Measurements from ENCODE around the gene ESYT2.

Gene ESYT2

DNA sequence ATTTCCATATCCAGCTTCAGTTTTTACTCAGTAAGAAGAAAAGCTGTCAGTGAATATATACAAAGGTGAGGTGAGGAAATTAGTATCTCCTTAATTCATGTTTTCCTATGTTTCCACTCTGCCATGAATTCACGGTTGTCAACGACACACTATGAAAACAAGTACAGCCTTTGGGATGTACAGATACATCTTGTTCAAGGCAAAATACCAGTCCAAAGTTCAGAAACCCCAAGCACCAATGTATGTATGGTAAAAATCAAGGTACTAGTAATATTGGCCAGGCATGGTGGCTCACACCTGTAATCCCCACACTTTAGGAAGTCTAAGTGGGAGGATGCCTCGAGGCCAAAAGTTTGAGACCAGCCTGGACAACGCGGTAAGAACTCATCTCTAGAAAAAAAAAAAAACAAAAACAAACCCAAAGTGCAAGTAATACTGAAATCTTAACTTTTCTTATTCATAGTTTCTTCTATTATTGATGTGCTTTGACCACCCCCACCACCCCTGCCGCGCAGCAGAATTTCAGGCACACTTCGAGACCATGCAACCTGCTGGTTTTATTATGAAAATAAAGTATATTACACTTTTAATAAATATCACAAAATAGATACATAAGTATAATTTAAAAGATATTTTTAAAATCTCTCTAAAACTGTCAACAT lies 3.5 kb downstream of the ESYT2 start:
- DNase-seq (ENCODE audit: low spot score): no peak

DNA sequence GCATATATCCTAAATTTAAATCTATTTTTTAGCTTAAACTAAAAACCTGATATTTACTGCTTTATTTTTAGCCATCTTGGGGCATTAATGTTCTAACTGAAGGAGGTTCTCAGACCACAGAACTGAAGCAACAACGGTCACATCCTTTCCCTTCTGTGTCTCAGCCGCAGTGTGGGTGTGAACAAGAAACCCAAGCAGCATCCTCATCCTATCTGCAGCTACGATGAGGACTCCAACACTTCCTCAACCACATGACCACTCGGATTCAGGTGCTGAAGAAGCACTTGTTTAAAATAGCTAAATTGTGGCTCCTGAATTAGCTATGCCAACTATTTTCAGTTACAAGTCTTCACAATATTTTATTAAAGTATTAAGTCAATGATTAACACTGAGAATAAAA lies 5.3 kb downstream of the ESYT2 start:
- no peak for DNase-seq (ENCODE audit: low spot score)

DNA sequence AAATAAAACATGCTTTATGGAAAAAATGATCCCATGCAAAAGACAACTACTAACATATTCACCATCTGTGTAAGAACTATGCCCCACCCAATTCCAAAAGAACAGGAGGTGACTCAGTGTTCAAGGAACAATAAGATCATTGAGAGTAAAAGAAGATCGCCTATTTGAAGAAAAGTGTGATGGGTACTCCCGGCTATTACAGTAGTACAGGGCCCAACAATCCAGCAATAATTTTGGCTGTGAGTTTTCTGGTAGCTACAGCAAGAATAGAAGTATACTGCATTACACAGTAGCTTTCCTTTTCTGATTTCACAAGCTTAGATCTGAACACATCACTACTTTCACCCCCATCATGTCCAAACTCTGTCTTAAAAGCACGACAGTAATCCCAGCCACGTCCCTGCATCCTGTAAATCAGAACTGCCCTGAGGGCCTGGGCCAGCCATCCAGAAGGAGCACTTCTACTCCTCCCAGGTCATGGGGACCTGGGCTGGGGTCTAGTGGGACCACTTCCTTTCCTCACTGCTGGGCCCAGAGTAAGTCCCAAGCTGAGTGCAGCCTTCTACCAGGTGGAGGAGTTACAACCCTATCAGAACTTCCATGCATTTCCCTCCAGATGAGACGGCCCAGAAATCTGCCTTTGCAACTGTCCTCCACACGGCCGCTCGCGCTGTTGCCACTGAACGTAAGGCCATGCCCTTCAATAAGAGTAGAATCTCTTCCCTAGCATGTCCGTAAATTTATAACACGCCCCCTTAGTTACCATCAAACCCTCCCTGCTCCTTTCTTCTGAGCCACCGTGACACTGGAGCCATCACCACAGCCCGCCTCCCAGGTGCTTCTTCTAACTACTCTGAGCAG lies 7.9 kb downstream of the ESYT2 start:
- peak; percentile 69 for DNase-seq (ENCODE audit: low spot score)

DNA sequence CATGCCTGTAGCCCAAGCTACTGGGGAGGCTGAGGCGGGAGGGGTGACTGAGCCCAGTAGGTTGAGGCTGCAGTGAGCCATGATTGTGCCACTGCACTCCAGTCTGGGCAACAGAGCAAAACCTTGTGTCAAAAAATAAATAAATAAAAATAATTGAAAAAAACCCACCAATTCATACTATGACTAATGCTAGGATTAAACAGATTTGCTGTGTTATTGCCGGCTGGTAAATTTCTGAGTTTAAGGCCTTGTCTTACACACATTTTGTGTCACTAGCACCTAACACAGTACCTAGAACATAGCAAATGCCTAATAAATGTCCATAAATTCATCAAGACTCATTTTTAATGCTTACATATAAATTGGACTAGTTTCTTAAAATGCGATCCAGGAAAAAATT lies 8.7 kb downstream of the ESYT2 start:
- no peak for DNase-seq (ENCODE audit: low spot score)

DNA sequence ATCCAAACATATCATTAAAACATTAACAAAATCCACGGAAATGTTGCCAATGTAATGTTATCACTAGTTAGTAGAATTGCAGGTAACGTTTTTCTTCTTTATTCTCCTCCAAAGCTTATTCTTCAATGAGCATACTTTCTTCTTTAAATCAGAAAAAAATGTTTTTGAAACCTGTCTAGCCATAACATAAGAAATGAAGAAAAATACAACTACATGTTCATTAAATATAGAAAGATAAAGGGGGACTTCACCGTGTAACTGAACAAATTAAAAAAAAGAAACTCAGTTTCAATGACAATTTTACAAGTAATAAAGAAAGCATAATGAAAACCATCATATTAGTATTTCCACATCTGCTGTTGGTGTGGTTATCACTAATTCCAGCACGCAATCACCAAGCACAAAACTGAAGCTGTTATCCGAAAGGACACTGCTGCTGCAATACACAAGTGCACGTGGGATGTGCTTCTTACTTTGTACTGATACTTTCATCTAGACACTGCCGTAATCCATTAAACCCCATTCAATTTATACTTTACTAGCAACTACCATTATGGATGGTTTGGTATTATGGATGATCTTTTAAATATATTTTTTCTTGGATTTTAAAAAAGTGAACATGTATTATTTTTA lies 9.6 kb downstream of the ESYT2 start:
- no peak for DNase-seq (ENCODE audit: low spot score)

DNA sequence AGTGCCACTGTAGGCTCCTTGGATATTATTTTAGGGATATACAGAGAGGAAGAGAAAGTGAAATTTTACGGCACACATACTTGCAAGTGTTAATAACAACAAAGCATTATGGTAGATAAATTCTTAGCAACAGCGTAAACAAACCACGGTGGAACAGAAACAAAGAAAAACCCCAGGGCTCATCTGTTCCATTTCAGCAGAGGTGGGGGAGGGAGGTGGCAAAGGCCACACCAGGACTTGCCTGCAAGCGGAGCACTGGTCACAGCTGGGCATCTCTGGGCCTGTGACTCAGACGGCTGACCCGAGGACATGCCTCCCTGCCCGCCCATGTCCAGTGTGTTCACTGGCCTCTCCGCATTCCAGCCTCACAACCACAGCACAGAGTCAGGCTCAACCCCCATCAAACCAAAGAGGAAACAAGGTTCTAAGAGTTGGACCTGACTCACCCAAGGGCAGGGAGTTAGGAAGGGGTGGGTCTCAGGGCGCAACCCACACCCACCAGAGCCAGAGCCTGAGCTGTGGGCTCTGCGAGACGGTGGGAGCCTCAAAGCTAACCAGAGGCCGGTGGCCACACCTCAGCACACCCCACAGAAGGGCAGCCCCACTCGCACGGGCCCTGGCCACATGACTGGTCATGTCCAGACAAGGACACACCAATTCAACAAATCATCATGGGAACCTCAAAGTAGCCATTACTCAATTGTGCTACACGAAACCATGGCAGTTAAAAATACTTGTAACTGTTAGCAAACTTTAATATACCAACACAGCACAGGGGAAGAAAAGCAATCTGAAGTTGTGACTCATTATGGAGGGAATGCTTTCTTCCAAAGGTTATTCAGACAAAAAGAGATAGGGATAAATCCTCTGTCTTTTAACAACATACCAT lies 10.7 kb downstream of the ESYT2 start:
- DNase-seq (ENCODE audit: low spot score): peak; percentile 95

DNA sequence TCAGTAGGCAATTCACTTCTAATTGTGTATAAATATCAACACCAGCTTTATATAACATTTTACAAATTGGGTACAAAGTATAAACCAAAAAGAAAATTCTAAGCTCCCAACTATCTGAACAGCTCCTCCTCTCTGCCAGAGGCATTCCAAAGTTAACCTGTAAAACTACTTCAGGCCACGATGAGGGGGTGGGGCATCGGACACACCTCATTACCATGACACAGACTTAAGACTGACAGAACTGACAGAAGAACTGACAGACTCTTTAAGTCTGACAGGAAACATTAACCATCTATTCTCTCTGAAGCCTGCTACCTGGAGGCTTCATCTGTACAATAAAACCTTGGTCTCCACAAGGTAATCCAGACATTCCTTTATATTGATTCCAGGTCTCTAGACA lies 12.3 kb downstream of the ESYT2 start:
- no peak for DNase-seq (ENCODE audit: low spot score)

DNA sequence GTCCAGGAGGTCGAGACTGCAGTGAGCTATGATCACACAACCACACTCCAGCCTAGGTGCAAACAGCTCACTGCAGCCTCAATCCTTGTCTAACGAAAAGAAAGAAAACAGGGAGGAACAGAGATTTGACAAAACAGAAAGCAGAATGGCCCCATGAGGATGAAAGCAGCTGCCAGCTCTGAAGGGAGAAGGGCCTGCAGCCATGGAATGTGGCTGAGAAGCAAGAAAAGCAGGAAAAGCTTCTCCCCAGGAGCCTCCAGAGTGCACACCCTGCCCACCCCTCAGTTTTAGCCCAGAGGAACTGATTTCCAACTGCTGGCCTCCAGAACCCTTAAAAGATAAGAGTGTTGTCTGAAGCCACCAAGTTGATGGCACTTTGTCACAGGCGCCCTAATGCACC lies 13.0 kb downstream of the ESYT2 start:
- DNase-seq (ENCODE audit: low spot score): no peak

DNA sequence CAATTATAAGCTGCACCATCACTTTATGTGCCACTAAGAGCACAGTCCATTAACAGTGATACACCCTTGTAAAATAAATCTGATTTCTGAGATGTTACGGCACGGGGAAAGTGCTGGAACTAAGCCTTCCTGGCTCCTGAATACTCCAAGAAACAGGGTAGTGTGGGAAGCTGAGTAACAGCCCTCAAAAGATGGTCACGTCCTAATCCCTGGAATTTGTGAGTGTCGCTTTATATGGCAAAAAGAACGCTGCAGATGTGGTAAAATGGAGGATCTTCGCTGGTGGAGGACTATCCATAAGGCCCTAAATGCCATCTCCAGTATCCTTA lies 13.5 kb downstream of the ESYT2 start:
- no peak for DNase-seq (ENCODE audit: low spot score)

DNA sequence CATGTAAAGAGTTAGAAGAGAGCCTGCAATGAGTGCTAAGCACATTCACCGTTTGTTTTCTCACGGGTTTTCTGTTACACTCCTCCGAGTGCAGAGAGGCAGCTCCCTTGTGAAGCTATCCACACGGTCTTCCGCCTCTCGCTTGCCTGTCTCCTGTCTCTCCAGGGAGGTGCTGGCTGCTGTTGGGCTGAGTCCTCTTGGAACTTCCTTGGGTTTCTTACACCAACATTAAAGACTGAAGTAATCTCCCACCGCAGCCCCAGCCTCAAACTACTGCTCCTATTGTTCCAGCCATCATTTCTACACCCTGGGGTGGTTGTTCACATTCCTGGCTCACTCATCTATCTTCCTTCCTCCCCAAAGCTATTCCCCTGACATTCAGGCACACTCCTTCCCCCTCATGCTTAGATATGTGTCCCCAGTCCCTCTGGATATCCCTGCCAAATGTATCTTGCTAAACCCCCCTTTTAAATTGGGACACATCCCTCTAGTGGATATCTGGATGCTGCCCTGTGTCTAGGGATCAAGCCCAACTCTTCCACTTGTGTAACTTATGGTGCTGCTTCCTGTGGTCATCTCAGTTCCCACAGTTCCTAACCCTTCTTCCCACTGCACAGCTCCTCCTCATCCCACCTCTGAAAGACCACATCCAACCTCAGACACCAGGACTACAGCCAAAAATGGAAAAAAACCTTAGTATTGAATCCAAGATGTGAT lies 14.1 kb downstream of the ESYT2 start:
- no peak for DNase-seq (ENCODE audit: low spot score)

DNA sequence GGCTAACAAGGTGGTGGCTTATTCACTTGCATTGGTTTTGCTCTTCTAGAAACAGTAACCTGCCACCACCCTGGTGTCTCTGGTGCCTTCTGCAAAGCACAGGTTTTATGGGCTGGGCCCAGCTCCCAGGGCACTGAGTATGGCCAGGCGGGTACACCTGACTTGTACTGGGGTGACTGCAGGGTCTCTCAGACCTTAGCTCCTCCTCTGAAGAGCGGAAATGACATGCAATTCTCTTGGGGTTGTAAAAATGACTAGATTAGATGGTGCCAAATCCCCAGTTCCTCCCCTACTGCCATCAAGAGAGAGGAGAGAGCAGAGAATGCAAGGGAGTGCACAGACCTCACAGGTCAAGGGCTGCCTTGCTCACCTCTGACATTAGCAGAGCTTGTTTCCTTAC lies 14.7 kb downstream of the ESYT2 start:
- DNase-seq (ENCODE audit: low spot score): no peak

DNA sequence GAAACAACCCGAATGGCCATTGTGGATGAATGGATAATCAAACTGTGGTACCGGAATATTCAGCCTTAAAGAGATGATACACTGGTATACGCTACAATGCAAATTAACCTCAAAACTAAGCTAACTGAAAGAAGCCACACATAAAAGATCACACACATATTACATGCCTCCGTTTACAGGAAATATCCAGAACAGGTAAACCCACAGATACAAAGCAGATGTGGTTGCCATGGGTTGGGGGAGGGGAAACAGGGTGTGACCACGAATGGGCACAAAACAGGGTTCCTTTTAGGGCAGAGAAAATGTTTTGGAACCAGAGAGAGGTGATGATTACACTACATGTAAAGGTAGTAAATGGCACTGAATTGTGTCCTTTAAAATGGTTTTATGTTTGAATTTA lies 16.6 kb downstream of the ESYT2 start:
- DNase-seq (ENCODE audit: low spot score): no peak

DNA sequence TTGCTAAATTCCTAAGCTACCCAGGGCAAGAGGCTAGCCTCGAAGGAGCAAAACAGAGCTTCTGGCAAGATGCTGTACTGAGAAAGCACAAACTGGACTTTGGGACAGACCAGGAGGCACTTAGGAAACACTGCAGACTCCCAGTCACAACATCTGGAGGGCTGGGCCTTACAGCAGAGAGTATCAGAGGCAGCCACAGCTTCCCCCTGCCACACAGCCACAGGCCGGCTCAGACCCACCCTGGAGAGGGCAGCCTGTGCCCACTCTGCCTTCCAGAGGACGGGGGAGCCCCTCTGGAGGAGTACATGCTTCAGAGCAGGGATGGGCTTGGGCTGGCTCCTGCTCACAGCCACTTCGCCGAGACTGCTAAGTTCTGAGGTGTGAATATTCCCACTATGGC lies 17.4 kb downstream of the ESYT2 start:
- peak; percentile 13 for DNase-seq (ENCODE audit: low spot score)

DNA sequence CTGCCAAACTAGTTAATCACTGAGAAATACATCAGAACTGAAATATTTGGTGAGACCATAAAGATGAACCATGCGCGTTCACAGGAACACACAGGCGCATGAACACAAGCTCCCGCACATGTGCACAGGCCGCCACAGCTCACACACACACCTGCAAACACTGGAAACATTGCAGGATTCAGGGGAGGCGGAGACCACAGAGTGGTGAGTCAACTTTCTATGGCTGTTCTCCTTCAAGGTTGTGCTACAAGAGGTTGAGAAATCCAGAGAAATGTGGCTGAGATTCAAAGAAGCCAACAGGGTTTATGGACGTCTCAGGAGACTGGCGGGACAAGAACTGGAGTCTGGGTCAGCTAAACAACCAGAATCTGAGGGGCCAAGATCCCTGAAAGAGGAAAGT lies 17.8 kb downstream of the ESYT2 start:
- DNase-seq (ENCODE audit: low spot score): peak; percentile 70

DNA sequence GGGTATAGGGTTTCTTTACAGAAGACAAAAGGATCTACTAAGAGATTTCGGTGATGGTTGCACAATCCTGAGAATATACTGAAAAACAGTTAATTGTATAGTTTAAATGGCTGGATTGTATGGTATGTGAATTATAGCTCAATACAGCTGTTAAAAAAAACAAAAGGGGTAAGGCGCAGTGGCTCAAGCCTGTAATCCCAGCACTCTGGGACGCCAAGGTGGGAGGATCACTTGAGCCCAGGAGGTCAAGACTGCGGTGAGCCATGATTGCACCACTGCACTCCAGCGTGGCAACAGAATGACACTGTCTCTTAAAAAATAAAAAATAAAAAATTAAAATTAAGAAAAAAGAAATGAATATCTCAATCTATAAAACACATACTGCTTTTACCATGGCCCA lies 18.5 kb downstream of the ESYT2 start:
- DNase-seq (ENCODE audit: low spot score): no peak

DNA sequence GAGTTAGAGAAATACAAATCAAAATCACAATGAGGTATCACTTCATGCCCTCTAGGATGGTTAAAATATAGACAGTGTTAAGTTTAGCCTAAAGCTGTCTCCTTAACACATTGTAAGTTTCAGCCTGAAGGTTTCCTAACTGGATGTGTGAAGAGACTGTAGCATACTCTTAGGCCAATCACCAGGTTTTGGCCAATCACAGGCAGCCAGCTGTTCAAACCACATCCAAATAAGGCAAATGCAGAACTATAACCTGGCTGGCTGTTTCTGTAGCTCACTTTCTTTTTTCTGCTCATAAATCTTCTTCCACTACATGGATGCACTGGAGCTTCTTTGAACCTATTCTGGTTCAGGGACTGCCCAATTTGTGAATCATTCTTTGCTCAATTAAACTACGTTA lies 19.7 kb downstream of the ESYT2 start:
- no peak for DNase-seq (ENCODE audit: low spot score)

DNA sequence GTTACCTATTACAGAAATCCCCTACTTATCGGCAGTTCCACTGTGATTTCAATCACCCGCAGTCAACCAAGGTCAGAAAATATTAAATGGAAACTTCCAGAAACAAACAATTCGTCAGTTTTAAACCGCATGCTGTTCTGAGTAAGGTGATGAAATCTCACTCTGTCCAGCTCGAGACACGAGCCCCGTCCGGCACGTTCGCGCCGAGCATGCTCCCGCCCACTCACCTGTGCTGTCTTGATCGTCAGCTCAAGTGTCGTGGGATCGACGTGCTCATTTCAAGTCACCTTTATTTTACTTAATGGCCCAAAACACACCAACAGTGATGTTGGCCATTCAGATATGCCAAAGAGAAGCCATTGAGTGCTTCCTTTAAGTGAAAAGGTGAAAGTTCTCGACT lies 21.2 kb downstream of the ESYT2 start:
- DNase-seq (ENCODE audit: low spot score): no peak

DNA sequence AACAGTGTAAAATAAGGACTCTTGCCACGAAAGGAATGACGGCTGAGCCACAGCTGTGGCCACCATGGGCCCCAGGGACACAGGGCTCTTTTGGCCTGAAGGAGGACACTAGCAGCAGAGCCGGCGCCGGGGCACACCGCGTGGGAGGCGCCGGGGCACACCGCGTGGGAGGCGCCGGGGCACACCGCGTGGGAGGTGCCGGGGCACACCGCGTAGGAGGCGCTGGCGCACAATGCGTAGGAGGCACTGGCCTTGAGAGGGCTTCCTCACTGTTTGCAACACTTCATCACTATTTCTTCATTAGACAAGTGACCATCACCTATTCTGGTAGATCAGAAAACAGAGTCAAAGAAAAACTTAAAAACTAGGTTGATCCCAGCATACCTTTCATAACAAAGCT lies 23.4 kb downstream of the ESYT2 start:
- no peak for DNase-seq (ENCODE audit: low spot score)

DNA sequence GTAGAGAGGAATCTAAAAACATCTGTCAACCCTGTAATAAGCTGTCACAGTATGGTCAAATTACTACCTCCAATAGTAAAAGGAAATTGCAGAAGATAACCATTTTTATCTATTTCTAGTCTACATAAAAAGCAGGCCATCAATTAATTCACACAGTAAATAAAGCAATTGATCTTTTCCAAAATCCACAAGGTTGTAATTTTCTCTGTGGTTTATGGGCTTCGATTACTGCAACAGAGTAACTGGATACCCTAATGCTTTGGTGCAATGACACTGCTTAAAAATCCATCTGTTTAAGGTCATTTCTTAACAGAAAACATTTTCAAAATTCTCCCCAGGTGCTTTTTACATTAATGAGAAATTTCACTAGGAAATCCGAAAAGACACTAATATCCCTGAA lies 23.9 kb downstream of the ESYT2 start:
- no peak for DNase-seq (ENCODE audit: low spot score)

DNA sequence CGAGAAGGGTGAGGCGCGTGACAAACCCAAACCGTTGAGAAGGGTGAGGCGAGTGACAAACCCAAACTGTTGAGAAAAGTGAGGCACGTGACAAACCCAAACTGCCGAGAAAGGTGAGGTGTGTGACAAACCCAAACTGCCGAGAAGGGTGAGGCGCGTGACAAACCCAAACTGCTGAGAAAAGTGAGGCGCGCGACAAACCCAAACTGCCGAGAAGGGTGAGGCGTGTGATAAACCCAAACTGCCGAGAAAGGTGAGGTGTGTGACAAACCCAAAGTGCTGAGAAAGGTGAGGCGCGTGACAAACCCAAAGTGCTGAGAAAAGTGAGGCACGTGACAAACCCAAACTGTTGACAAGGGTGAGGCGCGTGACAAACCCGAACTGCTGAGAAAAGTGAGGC lies 25.0 kb downstream of the ESYT2 start:
- DNase-seq (ENCODE audit: low spot score): no peak

DNA sequence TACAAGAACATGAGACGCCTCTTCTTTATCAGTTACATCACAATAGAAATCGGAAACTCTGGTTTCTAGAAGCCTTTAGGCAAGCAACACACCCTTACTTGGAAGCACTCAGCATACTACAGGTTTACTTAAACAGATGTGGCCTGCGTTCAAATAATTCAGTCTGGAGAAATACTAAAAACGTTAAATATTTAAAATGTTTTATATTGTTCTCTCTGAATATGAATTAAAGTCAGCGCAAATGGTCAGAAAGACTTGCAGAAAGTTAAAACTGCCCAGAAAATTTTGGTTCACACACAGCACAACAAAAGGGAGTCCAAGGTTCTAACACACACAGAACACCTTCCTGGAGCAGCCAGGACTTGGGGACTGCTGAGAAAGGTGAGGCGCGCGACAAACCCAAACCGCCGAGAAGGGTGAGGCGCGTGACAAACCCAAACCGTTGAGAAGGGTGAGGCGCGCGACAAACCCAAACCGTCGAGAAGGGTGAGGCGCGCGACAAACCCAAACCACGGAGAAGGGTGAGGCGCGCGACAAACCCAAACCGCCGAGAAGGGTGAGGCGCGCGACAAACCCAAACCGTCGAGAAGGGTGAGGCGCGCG lies 25.8 kb downstream of the ESYT2 start:
- no peak for DNase-seq (ENCODE audit: low spot score)

All from AG08395 (cell line).